SK-N-SH treated with all-trans-retinoic acid at 6 μM for 48 hours (cell line): ENCODE measurements around the gene LMCD1.

Source experiments
- ARNTL ChIP-seq: fragments of 450-650 bp; formaldehyde crosslinking; IDR thresholded peaks from 2 replicates; pipeline ENCODE4 v1.5.0; 2020; ENCODE audit warnings: low read depth, mild to moderate bottlenecking, moderate library complexity, borderline replicate concordance
- BACH2 ChIP-seq: fragments of 250-450 bp; sonication (Bioruptor Pico); IDR thresholded peaks from 2 replicates; pipeline ENCODE4 v1.9.0; 2021; ENCODE audit warnings: mild to moderate bottlenecking, borderline replicate concordance
- GLIS3 ChIP-seq: fragments of 250-450 bp; sonication (Bioruptor Pico); IDR thresholded peaks from 2 replicates; pipeline ENCODE4 v1.5.0; 2020; ENCODE audit warnings: mild to moderate bottlenecking, moderate library complexity
- ISL1 ChIP-seq: fragments of 250-450 bp; sonication (Bioruptor Pico); IDR thresholded peaks from 2 replicates; pipeline ENCODE4 v2.1.2; 2022; ENCODE audit warnings: mild to moderate bottlenecking, moderate library complexity
- PPARA ChIP-seq: fragments of 250-450 bp; sonication (Bioruptor Pico); IDR thresholded peaks from 2 replicates; pipeline ENCODE4 v1.5.0; 2020; ENCODE audit warnings: mild to moderate bottlenecking, borderline replicate concordance
- RARB ChIP-seq: fragments of 250-450 bp; sonication (Bioruptor Pico); IDR thresholded peaks from 2 replicates; pipeline ENCODE4 v1.8.0; 2021; ENCODE audit warnings: mild to moderate bottlenecking, moderate library complexity
- TOX ChIP-seq: fragments of 250-450 bp; sonication (Bioruptor Pico); IDR thresholded peaks from 2 replicates; pipeline ENCODE4 v1.8.0; 2021; ENCODE audit warnings: mild to moderate bottlenecking, moderate library complexity, borderline replicate concordance
- ZC3H10 ChIP-seq: fragments of 250-450 bp; sonication (Bioruptor Pico); IDR thresholded peaks from 2 replicates; pipeline ENCODE4 v1.5.1; 2021; ENCODE audit warnings: mild to moderate bottlenecking, moderate library complexity
- ZFP3 ChIP-seq: fragments of 250-450 bp; sonication (Bioruptor Pico); IDR thresholded peaks from 2 replicates; pipeline ENCODE4 v1.5.0; 2020; ENCODE audit warnings: mild to moderate bottlenecking, moderate library complexity
- ZFP30 ChIP-seq: fragments of 450-650 bp; formaldehyde crosslinking; IDR thresholded peaks from 2 replicates; pipeline ENCODE4 v1.5.0; 2022; ENCODE audit warnings: mild to moderate bottlenecking, moderate library complexity
- ZNF565 ChIP-seq: fragments of 450-650 bp; formaldehyde crosslinking; conservative IDR thresholded peaks from 2 replicates; pipeline ENCODE4 v1.5.0; 2020; ENCODE audit warnings: low read depth, mild to moderate bottlenecking, moderate library complexity
- ZNF8 ChIP-seq: fragments of 450-650 bp; formaldehyde crosslinking; IDR thresholded peaks from 2 replicates; pipeline ENCODE4 v1.5.0; 2020; ENCODE audit warnings: mild to moderate bottlenecking, moderate library complexity
- TF ChIP-seq, protein P1 (sequence below): fragments of 250-450 bp; sonication (Bioruptor Pico); IDR thresholded peaks from 2 replicates; pipeline ENCODE4 v1.8.0; 2020; ENCODE audit warnings: mild to moderate bottlenecking, moderate library complexity, borderline replicate concordance
- TF ChIP-seq, protein P2 (sequence below): fragments of 250-450 bp; sonication (Bioruptor Pico); IDR thresholded peaks from 2 replicates; pipeline ENCODE4 v1.5.1; 2020; ENCODE audit warnings: low read depth, mild to moderate bottlenecking, moderate library complexity

- TF ChIP-seq ZNF565 (CRISPR knock-in tag) (no peak), ZNF8 (CRISPR knock-in tag) (no peak), ZFP30 (CRISPR knock-in tag) (0 out of 2 replicates have a peak, but pooled peaks have one; percentile 17), BACH2 (CRISPR knock-in tag) (no peak), TOX (CRISPR knock-in tag) (peak; percentile 45; the same call in 1 of the 2 replicates), ZFP3 (CRISPR knock-in tag) (peak; percentile 76; the same call in 1 of the 2 replicates), GLIS3 (no peak), PPARA (CRISPR knock-in tag) (no peak), ISL1 (CRISPR knock-in tag) (peak; percentile 86), ZC3H10 (CRISPR knock-in tag) (no peak), RARB (CRISPR knock-in tag) (no peak), ARNTL (no peak)
- TF ChIP-seq, protein P1, sequence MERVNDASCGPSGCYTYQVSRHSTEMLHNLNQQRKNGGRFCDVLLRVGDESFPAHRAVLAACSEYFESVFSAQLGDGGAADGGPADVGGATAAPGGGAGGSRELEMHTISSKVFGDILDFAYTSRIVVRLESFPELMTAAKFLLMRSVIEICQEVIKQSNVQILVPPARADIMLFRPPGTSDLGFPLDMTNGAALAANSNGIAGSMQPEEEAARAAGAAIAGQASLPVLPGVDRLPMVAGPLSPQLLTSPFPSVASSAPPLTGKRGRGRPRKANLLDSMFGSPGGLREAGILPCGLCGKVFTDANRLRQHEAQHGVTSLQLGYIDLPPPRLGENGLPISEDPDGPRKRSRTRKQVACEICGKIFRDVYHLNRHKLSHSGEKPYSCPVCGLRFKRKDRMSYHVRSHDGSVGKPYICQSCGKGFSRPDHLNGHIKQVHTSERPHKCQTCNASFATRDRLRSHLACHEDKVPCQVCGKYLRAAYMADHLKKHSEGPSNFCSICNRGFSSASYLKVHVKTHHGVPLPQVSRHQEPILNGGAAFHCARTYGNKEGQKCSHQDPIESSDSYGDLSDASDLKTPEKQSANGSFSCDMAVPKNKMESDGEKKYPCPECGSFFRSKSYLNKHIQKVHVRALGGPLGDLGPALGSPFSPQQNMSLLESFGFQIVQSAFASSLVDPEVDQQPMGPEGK (CRISPR knock-in tag), result peak; percentile 54; the same call in 1 of the 2 replicates
- TF ChIP-seq, protein P2, sequence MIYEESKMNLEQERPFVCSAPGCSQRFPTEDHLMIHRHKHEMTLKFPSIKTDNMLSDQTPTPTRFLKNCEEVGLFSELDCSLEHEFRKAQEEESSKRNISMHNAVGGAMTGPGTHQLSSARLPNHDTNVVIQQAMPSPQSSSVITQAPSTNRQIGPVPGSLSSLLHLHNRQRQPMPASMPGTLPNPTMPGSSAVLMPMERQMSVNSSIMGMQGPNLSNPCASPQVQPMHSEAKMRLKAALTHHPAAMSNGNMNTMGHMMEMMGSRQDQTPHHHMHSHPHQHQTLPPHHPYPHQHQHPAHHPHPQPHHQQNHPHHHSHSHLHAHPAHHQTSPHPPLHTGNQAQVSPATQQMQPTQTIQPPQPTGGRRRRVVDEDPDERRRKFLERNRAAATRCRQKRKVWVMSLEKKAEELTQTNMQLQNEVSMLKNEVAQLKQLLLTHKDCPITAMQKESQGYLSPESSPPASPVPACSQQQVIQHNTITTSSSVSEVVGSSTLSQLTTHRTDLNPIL (CRISPR knock-in tag), result peak; percentile 93
Observed at GRCh38 chr3:8490079-8490552, 11.5 kb upstream of the LMCD1 start.
